ENCODE results near the gene ZNF569.

DNA sequence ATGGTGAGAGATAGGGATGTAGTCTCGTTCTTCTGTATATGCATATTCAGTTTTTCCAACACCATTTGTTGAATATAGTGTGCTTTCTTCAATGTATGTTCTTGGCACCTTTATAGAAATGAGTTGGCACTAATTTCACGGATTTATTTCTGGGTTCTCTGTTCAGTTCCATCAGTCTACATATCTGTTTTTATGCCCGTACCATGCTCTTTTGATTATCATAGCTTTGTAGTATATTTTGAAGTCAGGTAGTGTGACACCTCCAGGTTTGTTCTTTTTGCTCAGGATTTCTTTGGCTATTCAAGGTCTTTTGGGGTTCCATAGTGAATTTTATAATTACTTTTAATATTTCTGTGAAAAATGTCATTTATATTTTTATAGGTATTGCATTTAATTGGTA lies 25.0 kb upstream of the ZNF569 start:
- TF ChIP-seq, protein P1, sequence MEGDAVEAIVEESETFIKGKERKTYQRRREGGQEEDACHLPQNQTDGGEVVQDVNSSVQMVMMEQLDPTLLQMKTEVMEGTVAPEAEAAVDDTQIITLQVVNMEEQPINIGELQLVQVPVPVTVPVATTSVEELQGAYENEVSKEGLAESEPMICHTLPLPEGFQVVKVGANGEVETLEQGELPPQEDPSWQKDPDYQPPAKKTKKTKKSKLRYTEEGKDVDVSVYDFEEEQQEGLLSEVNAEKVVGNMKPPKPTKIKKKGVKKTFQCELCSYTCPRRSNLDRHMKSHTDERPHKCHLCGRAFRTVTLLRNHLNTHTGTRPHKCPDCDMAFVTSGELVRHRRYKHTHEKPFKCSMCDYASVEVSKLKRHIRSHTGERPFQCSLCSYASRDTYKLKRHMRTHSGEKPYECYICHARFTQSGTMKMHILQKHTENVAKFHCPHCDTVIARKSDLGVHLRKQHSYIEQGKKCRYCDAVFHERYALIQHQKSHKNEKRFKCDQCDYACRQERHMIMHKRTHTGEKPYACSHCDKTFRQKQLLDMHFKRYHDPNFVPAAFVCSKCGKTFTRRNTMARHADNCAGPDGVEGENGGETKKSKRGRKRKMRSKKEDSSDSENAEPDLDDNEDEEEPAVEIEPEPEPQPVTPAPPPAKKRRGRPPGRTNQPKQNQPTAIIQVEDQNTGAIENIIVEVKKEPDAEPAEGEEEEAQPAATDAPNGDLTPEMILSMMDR (IDR thresholded peaks at IDR 0.05): no peak
- no peak for TF ChIP-seq EZH2 (IDR thresholded peaks at IDR 0.05; ENCODE audit: borderline replicate concordance, insufficient read depth, low read depth, low read length, poor library complexity, severe bottlenecking)

Measured in B cell (primary cell).